OCI-LY3 (cell line): ENCODE data around the gene AGAP1.

ENCODE experiments used
- CTCF ChIP-seq: fragments of 200-600, 300-600 bp; sonication (generic); IDR thresholded peaks from 2 replicates; pipeline ENCODE4 v1.5.1; 2014; ENCODE audit warnings: antibody characterized with exemption, low read length, low read depth
- EZH2phosphoT487 ChIP-seq: fragments of 200-600 bp; shearing (Covaris generic); IDR thresholded peaks from 2 replicates; pipeline ENCODE4 v1.6.1; 2018; ENCODE audit warnings: antibody characterized with exemption, mixed run types, low read depth

GRCh38 chr2:235699576-235699975, 205.7 kb downstream of the AGAP1 start:
- no peak for TF ChIP-seq CTCF
- no peak for TF ChIP-seq EZH2phosphoT487
